OCI-M1 (cell line): ENCODE measurements around the gene RAPSN.

ENCODE experiments used
- DNase-seq: peaks from one replicate; lab custom pipeline; 2025; lab: John Stamatoyannopoulos, UW

RAPSN gene

GRCh38 chr11:47389577-47390421 lies 59.1 kb downstream of the RAPSN start:
- DNase-seq = no peak

GRCh38 chr11:47388697-47389576 lies 60.0 kb downstream of the RAPSN start:
- DNase-seq = no peak

- no peak for DNase-seq
These were observed 60.8 kb downstream of the RAPSN start for GRCh38 chr11:47387944-47388696.
